ENCODE results near the gene PRKCH. TPM values are rescaled to one million over a fixed set of nuclear protein-coding genes. Genes with fewer than 3 reads are reported as not detected.

Gene PRKCH
- polyA plus RNA-seq, 4 donors, result 5.9 to 17.3 (median 12.9) TPM

GRCh38 chr14:61466249-61466904, 145.0 kb downstream of the PRKCH start:
- H3K36me3 ChIP-seq (ENCODE audit: control insufficient read depth in 3 of 3, insufficient read depth in 2 of 3, low read depth in 1 of 3, low read length in 3 of 3), result no peaks in the 10 kb centered on the region
- 83 to 90% (median 85%) methylated on average over 16 to 17 of the region's 17 CpGs for WGBS, 3 donors
- peak overlapping the region in 1 of 3 donors; percentile 22 for H3K27ac ChIP-seq (ENCODE audit: low read depth in 1 of 3, low read length in 2 of 3)
- H3K27me3 ChIP-seq (ENCODE audit: control insufficient read depth in 3 of 3, insufficient read depth in 3 of 3, low read length in 3 of 3), result no peaks in the 10 kb centered on the region
- H3K4me1 ChIP-seq (ENCODE audit: control insufficient read depth in 3 of 3, insufficient read depth in 2 of 3, low read depth in 1 of 3, low read length in 2 of 3), result peaks cover 3 to 8% (median 6%) of the 10 kb centered on the region in 3 donors
- FAIRE-seq, result no peak
- no peak overlapping the region for H3K4me3 ChIP-seq (ENCODE audit: low read depth in 1 of 3, low read length in 3 of 3)
- no peak for DNase-seq
- no peaks in the 10 kb centered on the region for H3K9me3 ChIP-seq (ENCODE audit: control insufficient read depth in 2 of 2, insufficient read depth in 1 of 2, low read depth in 1 of 2, low read length in 1 of 2)

- Histone ChIP-seq H3K4me1 (ENCODE audit: control insufficient read depth in 3 of 3, insufficient read depth in 2 of 3, low read depth in 1 of 3, low read length in 2 of 3) (peaks cover 4 to 8% (median 6%) of the 10 kb centered on the region in 3 donors), H3K27ac (ENCODE audit: low read depth in 1 of 3, low read length in 2 of 3) (peak overlapping the region in 1 of 3 donors; percentile 22), H3K36me3 (ENCODE audit: control insufficient read depth in 3 of 3, insufficient read depth in 2 of 3, low read depth in 1 of 3, low read length in 3 of 3) (no peaks in the 10 kb centered on the region), H3K4me3 (ENCODE audit: low read depth in 1 of 3, low read length in 3 of 3) (no peak overlapping the region), H3K9me3 (ENCODE audit: control insufficient read depth in 2 of 2, insufficient read depth in 1 of 2, low read depth in 1 of 2, low read length in 1 of 2) (no peaks in the 10 kb centered on the region), H3K27me3 (ENCODE audit: control insufficient read depth in 3 of 3, insufficient read depth in 3 of 3, low read length in 3 of 3) (no peaks in the 10 kb centered on the region)
- FAIRE-seq, result no peak
- WGBS, 3 donors, result 88 to 95% (median 90%) methylated on average over 3 of the region's 3 CpGs
- no peak for DNase-seq
These were observed 145.5 kb downstream of the PRKCH start for GRCh38 chr14:61466905-61467280.

GRCh38 chr14:61467296-61467695, 145.9 kb downstream of the PRKCH start:
- Histone ChIP-seq H3K9me3 (ENCODE audit: control insufficient read depth in 2 of 2, insufficient read depth in 1 of 2, low read depth in 1 of 2, low read length in 1 of 2) (no peaks in the 10 kb centered on the region), H3K36me3 (ENCODE audit: control insufficient read depth in 3 of 3, insufficient read depth in 2 of 3, low read depth in 1 of 3, low read length in 3 of 3) (no peaks in the 10 kb centered on the region), H3K4me3 (ENCODE audit: low read depth in 1 of 3, low read length in 3 of 3) (no peak overlapping the region), H3K27me3 (ENCODE audit: control insufficient read depth in 3 of 3, insufficient read depth in 3 of 3, low read length in 3 of 3) (no peaks in the 10 kb centered on the region), H3K4me1 (ENCODE audit: control insufficient read depth in 3 of 3, insufficient read depth in 2 of 3, low read depth in 1 of 3, low read length in 2 of 3) (peaks cover 5 to 8% (median 6%) of the 10 kb centered on the region in 3 donors), H3K27ac (ENCODE audit: low read depth in 1 of 3, low read length in 2 of 3) (peak overlapping the region in 1 of 3 donors; percentile 22)
- 88 to 89% (median 88%) methylated on average over 7 of the region's 7 CpGs for WGBS, 3 donors
- DNase-seq (no peak), FAIRE-seq (no peak)

GRCh38 chr14:61468063-61468825, 146.9 kb downstream of the PRKCH start:
- H3K4me3 ChIP-seq (ENCODE audit: low read depth in 1 of 3, low read length in 3 of 3), result no peak overlapping the region
- peak overlapping the region in 1 of 3 donors; percentile 27 for H3K27ac ChIP-seq (ENCODE audit: low read depth in 1 of 3, low read length in 2 of 3)
- no peak for FAIRE-seq
- H3K27me3 ChIP-seq (ENCODE audit: control insufficient read depth in 3 of 3, insufficient read depth in 3 of 3, low read length in 3 of 3), result no peaks in the 10 kb centered on the region
- DNase-seq, result no peak
- WGBS, 3 donors, result 83 to 97% (median 94%) methylated on average over 7 of the region's 7 CpGs
- H3K4me1 ChIP-seq (ENCODE audit: control insufficient read depth in 3 of 3, insufficient read depth in 2 of 3, low read depth in 1 of 3, low read length in 2 of 3), result peaks cover 0 to 5% (median 4%) of the 10 kb centered on the region in 3 donors
- H3K36me3 ChIP-seq (ENCODE audit: control insufficient read depth in 3 of 3, insufficient read depth in 2 of 3, low read depth in 1 of 3, low read length in 3 of 3), result no peaks in the 10 kb centered on the region
- no peaks in the 10 kb centered on the region for H3K9me3 ChIP-seq (ENCODE audit: control insufficient read depth in 2 of 2, insufficient read depth in 1 of 2, low read depth in 1 of 2, low read length in 1 of 2)

GRCh38 chr14:61469781-61470180, 148.4 kb downstream of the PRKCH start:
- Histone ChIP-seq H3K27ac (ENCODE audit: low read depth in 1 of 3, low read length in 2 of 3) (peak overlapping the region in 1 of 3 donors; percentile 93), H3K36me3 (ENCODE audit: control insufficient read depth in 3 of 3, insufficient read depth in 2 of 3, low read depth in 1 of 3, low read length in 3 of 3) (no peaks in the 10 kb centered on the region), H3K9me3 (ENCODE audit: control insufficient read depth in 2 of 2, insufficient read depth in 1 of 2, low read depth in 1 of 2, low read length in 1 of 2) (no peaks in the 10 kb centered on the region), H3K4me3 (ENCODE audit: low read depth in 1 of 3, low read length in 3 of 3) (no peak overlapping the region), H3K4me1 (ENCODE audit: control insufficient read depth in 3 of 3, insufficient read depth in 2 of 3, low read depth in 1 of 3, low read length in 2 of 3) (peaks cover 0 to 7% (median 4%) of the 10 kb centered on the region in 3 donors), H3K27me3 (ENCODE audit: control insufficient read depth in 3 of 3, insufficient read depth in 3 of 3, low read length in 3 of 3) (no peaks in the 10 kb centered on the region)
- no peak for FAIRE-seq
- DNase-seq, result no peak
- WGBS, 3 donors, result 72 to 89% (median 89%) methylated on average over 6 of the region's 6 CpGs

GRCh38 chr14:61470261-61470960, 149.0 kb downstream of the PRKCH start:
- Histone ChIP-seq H3K36me3 (ENCODE audit: control insufficient read depth in 3 of 3, insufficient read depth in 2 of 3, low read depth in 1 of 3, low read length in 3 of 3) (no peaks in the 10 kb centered on the region), H3K4me3 (ENCODE audit: low read depth in 1 of 3, low read length in 3 of 3) (no peak overlapping the region), H3K4me1 (ENCODE audit: control insufficient read depth in 3 of 3, insufficient read depth in 2 of 3, low read depth in 1 of 3, low read length in 2 of 3) (peaks cover 0 to 7% (median 4%) of the 10 kb centered on the region in 3 donors), H3K27me3 (ENCODE audit: control insufficient read depth in 3 of 3, insufficient read depth in 3 of 3, low read length in 3 of 3) (no peaks in the 10 kb centered on the region), H3K9me3 (ENCODE audit: control insufficient read depth in 2 of 2, insufficient read depth in 1 of 2, low read depth in 1 of 2, low read length in 1 of 2) (no peaks in the 10 kb centered on the region), H3K27ac (ENCODE audit: low read depth in 1 of 3, low read length in 2 of 3) (peak overlapping the region in 2 of 3 donors; percentile 12 to 93)
- WGBS, 3 donors, result 43 to 83% (median 76%) methylated on average over 13 of the region's 13 CpGs
- FAIRE-seq (no peak), DNase-seq (no peak)

GRCh38 chr14:61470961-61471293, 149.5 kb downstream of the PRKCH start:
- FAIRE-seq, result no peak
- Histone ChIP-seq H3K27me3 (ENCODE audit: control insufficient read depth in 3 of 3, insufficient read depth in 3 of 3, low read length in 3 of 3) (no peaks in the 10 kb centered on the region), H3K4me1 (ENCODE audit: control insufficient read depth in 3 of 3, insufficient read depth in 2 of 3, low read depth in 1 of 3, low read length in 2 of 3) (peaks cover 0 to 8% (median 4%) of the 10 kb centered on the region in 3 donors), H3K9me3 (ENCODE audit: control insufficient read depth in 2 of 2, insufficient read depth in 1 of 2, low read depth in 1 of 2, low read length in 1 of 2) (no peaks in the 10 kb centered on the region), H3K27ac (ENCODE audit: low read depth in 1 of 3, low read length in 2 of 3) (peak overlapping the region in 2 of 3 donors; percentile 12 to 93), H3K36me3 (ENCODE audit: control insufficient read depth in 3 of 3, insufficient read depth in 2 of 3, low read depth in 1 of 3, low read length in 3 of 3) (no peaks in the 10 kb centered on the region), H3K4me3 (ENCODE audit: low read depth in 1 of 3, low read length in 3 of 3) (no peak overlapping the region)
- WGBS, 3 donors, result 71 to 88% (median 82%) methylated on average over 3 of the region's 3 CpGs
- DNase-seq, result no peak

- H3K4me3 ChIP-seq (ENCODE audit: low read depth in 1 of 3, low read length in 3 of 3), result no peak overlapping the region
- no peaks in the 10 kb centered on the region for H3K27me3 ChIP-seq (ENCODE audit: control insufficient read depth in 3 of 3, insufficient read depth in 3 of 3, low read length in 3 of 3)
- FAIRE-seq (no peak), DNase-seq (no peak)
- H3K4me1 ChIP-seq (ENCODE audit: control insufficient read depth in 3 of 3, insufficient read depth in 2 of 3, low read depth in 1 of 3, low read length in 2 of 3), result peaks cover 3 to 13% (median 4%) of the 10 kb centered on the region in 3 donors
- no peaks in the 10 kb centered on the region for H3K36me3 ChIP-seq (ENCODE audit: control insufficient read depth in 3 of 3, insufficient read depth in 2 of 3, low read depth in 1 of 3, low read length in 3 of 3)
- WGBS, 3 donors, result 61 to 86% (median 69%) methylated on average over 7 of the region's 7 CpGs
- H3K27ac ChIP-seq (ENCODE audit: low read depth in 1 of 3, low read length in 2 of 3), result peak overlapping the region in 2 of 3 donors; percentile 41 to 93
- H3K9me3 ChIP-seq (ENCODE audit: control insufficient read depth in 2 of 2, insufficient read depth in 1 of 2, low read depth in 1 of 2, low read length in 1 of 2), result no peaks in the 10 kb centered on the region
These were observed 150.1 kb downstream of the PRKCH start for GRCh38 chr14:61471297-61472005.

Data from small intestine (tissue), 7 donors.